Testis (tissue), 3 donors: ENCODE results near the gene ABCA8. TPM values are rescaled to one million over a fixed set of nuclear protein-coding genes. Genes with fewer than 3 reads are reported as not detected.
A peak's percentile ranks its signal among the peaks of the same experiment; 100 is the strongest.

Experiments used
- DNase-seq: peaks from one replicate; pipeline ENCODE4 v3.0.0-alpha.2; 2019
- H3K27ac ChIP-seq, 2 donors: fragments of 200-600 bp; sonication (generic); one replicate each; pipeline ENCODE4 v1.5.1; 2019
- H3K27me3 ChIP-seq: fragments of 200-600 bp; sonication (generic); one replicate; pipeline ENCODE4 v1.5.1; 2019
- H3K36me3 ChIP-seq: fragments of 200-600 bp; sonication (generic); one replicate; pipeline ENCODE4 v1.5.1; 2017; ENCODE audit warnings: low read depth; ENCODE audit errors: missing control alignments
- H3K4me1 ChIP-seq: fragments of 200-600 bp; sonication (generic); one replicate; pipeline ENCODE4 v1.5.1; 2019
- H3K4me3 ChIP-seq, 2 donors: fragments of 200-600 bp; sonication (generic); one replicate each; pipeline ENCODE4 v1.5.1; 2017 to 2019
- H3K9me3 ChIP-seq: fragments of 200-600 bp; sonication (generic); one replicate; pipeline ENCODE4 v1.5.1; 2017
- POLR2A ChIP-seq: fragments of 450-650 bp; IDR thresholded peaks from one replicate; pipeline ENCODE4 v1.6.1; 2017; ENCODE audit warnings: antibody characterized with exemption, mild to moderate bottlenecking, moderate library complexity
- WGBS, 2 donors: methylation state at CpG; one replicate each; pipeline ENCODE4 v1.1.5; 2018; 5-methylcytosine and 5-hydroxymethylcytosine counted together
- intact Hi-C: fragments of 100-400 bp; cut with DNase I; formaldehyde crosslinking; loops from one replicate; pipeline ENCODE4 v1.15.1; 2023; ENCODE audit warnings: low total_unique reads
- polyA plus RNA-seq: library from polyadenylated mRNA; stranded (reverse); fragments of 350-450 nt; fragmentation: Illumina TruSeq; extraction: RNeasy Lipid Tissue Mini Kit (QIAGEN cat#74804); gene quantifications from one replicate; pipeline ENCODE4 v1.2.3, GENCODE V29; 2014; ENCODE audit warnings: low read depth, low replicate concordance; ENCODE audit not compliant: insufficient read depth
- total RNA-seq, 2 donors: library from RNA; depleted of rRNA; stranded (reverse); fragments of >200 nt; gene quantifications; one replicate each; pipeline ENCODE4 v1.2.3, GENCODE V29; 2016
- TF ChIP-seq, protein P1 (sequence below), 3 experiments: fragments of 450-650 bp in 2 of 3; fragments of 200-600 bp in 1 of 3; sonication (generic) in 1 of 3; IDR thresholded peaks; one replicate each; pipeline ENCODE4 v1.5.1; 2016 to 2019; ENCODE audit warnings: antibody characterized with exemption in 3 of 3, mild to moderate bottlenecking in 2 of 3, moderate library complexity in 1 of 3

ABCA8 gene
- total and polyA plus RNA-seq, 3 donors from 2014 or later: 45.6 to 249 (median 188) TPM

DNA sequence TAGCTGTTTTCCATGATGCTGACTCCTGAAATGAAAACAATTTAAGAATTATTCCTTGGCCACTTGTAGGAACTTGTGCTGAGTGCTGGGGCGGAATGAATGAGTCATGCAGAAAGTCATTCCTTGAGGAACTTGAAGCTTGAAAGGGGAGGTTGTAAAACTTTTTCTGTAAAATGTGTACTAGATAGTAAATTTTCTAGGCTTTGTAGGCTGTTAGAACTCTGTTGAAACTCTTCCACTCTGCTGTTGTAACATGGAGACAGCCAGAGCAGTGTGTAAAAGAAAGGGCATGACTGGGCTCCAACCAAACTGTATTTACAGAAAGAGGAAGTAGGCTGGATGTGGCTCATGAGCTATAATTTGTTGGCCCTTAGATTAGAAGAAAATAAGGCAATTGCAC, 46.1 kb downstream of the ABCA8 start:
- Histone ChIP-seq H3K4me1 (peaks cover 13% of the 10 kb centered on the region), H3K27me3 (no peaks in the 10 kb centered on the region), H3K9me3 (no peaks in the 10 kb centered on the region), H3K36me3 (no peaks in the 10 kb centered on the region), H3K27ac (peak overlapping the region in 1 of 2 donors; percentile 85), H3K4me3 (no peak overlapping the region)
- intact Hi-C loops: no loop called here
- peak; percentile 30 for DNase-seq
- no peak for TF ChIP-seq POLR2A
- TF ChIP-seq, protein P1, sequence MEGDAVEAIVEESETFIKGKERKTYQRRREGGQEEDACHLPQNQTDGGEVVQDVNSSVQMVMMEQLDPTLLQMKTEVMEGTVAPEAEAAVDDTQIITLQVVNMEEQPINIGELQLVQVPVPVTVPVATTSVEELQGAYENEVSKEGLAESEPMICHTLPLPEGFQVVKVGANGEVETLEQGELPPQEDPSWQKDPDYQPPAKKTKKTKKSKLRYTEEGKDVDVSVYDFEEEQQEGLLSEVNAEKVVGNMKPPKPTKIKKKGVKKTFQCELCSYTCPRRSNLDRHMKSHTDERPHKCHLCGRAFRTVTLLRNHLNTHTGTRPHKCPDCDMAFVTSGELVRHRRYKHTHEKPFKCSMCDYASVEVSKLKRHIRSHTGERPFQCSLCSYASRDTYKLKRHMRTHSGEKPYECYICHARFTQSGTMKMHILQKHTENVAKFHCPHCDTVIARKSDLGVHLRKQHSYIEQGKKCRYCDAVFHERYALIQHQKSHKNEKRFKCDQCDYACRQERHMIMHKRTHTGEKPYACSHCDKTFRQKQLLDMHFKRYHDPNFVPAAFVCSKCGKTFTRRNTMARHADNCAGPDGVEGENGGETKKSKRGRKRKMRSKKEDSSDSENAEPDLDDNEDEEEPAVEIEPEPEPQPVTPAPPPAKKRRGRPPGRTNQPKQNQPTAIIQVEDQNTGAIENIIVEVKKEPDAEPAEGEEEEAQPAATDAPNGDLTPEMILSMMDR (IDR thresholded peaks at IDR 0.05): no peak
- 33 to 47% methylated on average over 1 of the region's 1 CpG for WGBS, 2 donors

- no peak overlapping the region for H3K4me3 ChIP-seq
- no peak for TF ChIP-seq POLR2A
- TF ChIP-seq, protein P1 (IDR thresholded peaks at IDR 0.05): no peak
- WGBS, 2 donors: 74 to 77% methylated on average over 2 of the region's 2 CpGs
- peaks cover 13% of the 10 kb centered on the region for H3K4me1 ChIP-seq
- intact Hi-C loops: no loop called here
- peak overlapping the region in 1 of 2 donors; percentile 85 for H3K27ac ChIP-seq
- H3K36me3 ChIP-seq: no peaks in the 10 kb centered on the region
- H3K27me3 ChIP-seq: no peaks in the 10 kb centered on the region
- DNase-seq: no peak
- no peaks in the 10 kb centered on the region for H3K9me3 ChIP-seq
These were observed 47.1 kb downstream of the ABCA8 start for GRCh38 chr17:68908045-68908444.

- H3K36me3 ChIP-seq: no peaks in the 10 kb centered on the region
- intact Hi-C loops: no loop called here
- no peaks in the 10 kb centered on the region for H3K27me3 ChIP-seq
- 56 to 67% methylated on average over 3 of the region's 3 CpGs for WGBS, 2 donors
- no peaks in the 10 kb centered on the region for H3K9me3 ChIP-seq
- TF ChIP-seq POLR2A: no peak
- TF ChIP-seq, protein P1 (IDR thresholded peaks at IDR 0.05): peak in 2 of 3 experiments; percentile 37 to 54
- H3K4me3 ChIP-seq: no peak overlapping the region
- DNase-seq: no peak
- H3K27ac ChIP-seq: peak overlapping the region in 1 of 2 donors; percentile 68
- peaks cover 13% of the 10 kb centered on the region for H3K4me1 ChIP-seq
These were observed 48.6 kb downstream of the ABCA8 start for GRCh38 chr17:68906638-68907037.

DNA sequence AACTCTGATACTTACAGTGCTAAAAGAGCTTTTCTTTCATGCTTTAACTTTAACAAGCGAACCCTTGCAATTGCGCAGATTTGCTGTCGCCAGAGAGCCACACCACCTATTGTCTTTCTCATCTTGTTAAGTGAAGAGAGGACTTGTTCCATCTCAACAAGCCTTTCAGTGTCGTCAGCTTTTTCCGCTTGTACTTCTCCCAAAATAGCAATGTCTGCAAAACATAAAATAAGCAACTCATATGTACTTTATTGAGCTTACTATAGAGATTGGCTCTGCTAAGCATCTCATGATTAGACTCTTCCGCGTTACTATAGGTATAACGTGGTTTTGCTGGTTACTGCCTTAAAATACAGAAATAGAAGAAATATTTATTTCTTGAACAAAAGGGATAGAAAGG, 51.9 kb downstream of the ABCA8 start:
- Histone ChIP-seq H3K4me3 (no peak overlapping the region), H3K27me3 (no peaks in the 10 kb centered on the region), H3K9me3 (no peaks in the 10 kb centered on the region), H3K27ac (no peak overlapping the region), H3K4me1 (no peaks in the 10 kb centered on the region), H3K36me3 (no peaks in the 10 kb centered on the region)
- 78 to 80% methylated on average over 8 of the region's 8 CpGs for WGBS, 2 donors
- TF ChIP-seq, protein P1 (IDR thresholded peaks at IDR 0.05): no peak
- no peak for DNase-seq
- intact Hi-C loops: no loop called here

DNA sequence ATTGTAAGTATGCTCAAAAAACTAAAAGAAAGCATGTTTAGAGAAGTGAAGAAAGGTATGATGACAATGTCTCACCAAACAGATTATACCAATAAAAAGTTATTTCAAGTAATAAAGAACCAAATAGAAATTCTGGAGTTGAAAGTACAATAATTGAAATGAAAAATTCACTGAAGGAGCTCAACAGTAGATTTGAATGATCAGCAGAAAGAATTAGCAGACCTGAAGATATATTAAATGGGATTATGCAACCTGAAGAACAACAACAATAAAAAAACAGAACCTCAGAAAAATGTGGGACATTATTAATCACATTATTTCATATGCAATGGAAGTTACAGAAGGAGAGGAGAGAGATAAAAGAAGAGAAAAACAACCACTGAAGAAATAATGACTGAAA, 57.6 kb downstream of the ABCA8 start:
- no peak for TF ChIP-seq POLR2A
- TF ChIP-seq, protein P1 (IDR thresholded peaks at IDR 0.05): no peak
- H3K9me3 ChIP-seq: no peaks in the 10 kb centered on the region
- no peak overlapping the region for H3K4me3 ChIP-seq
- H3K27ac ChIP-seq: no peak overlapping the region
- intact Hi-C loops: no loop called here
- no peak for DNase-seq
- no peaks in the 10 kb centered on the region for H3K36me3 ChIP-seq
- no peaks in the 10 kb centered on the region for H3K4me1 ChIP-seq
- no peaks in the 10 kb centered on the region for H3K27me3 ChIP-seq
